ENCODE measurements around the gene TPD52L1. TPM values are rescaled to one million over a fixed set of nuclear protein-coding genes. Genes with fewer than 3 reads are reported as not detected.
"Not testable (repeated sequence)": the region's sequence is repeated elsewhere in the genome, so short reads cannot be mapped to it uniquely, and the experiment has no call there.

The TPD52L1 gene
- total RNA-seq, 1 donor from 2014 or later: 164 TPM

DNA sequence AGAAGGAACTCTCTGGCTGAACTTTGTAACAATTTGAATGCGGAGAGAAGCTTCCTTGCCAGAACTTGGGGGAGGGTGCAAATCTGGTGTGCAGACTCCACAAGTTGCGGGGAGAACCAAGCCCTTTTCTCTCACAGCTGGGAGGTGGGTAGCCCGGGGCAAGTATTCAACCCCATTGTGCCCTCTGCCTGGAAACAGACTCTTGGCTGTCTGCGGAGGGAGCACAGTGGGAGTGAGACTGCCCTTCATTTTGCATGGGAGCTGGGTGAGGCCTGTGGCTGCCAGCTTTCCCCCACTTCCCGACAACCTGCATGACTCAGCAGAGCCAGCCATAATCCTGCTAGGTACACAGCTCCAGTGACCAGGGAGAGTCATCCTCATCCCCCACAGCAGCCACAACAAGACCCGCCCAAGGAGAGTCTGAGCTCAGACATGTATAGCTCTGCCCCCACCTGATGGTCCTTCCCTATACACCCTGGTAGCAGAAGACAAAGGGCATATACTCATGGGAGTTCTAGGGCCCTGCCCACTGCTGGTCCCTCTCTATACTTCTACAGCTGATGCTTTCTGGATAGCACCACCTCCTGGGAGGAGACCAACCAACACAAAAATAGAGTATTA is 29.4 kb upstream of the TPD52L1 start:
- Histone ChIP-seq H3K36me3 (ENCODE audit: control insufficient read depth, insufficient read depth, low read length) (no peaks in the 10 kb centered on the region), H3K4me3 (ENCODE audit: low read depth, low read length) (no peak overlapping the region), H3K27me3 (ENCODE audit: control insufficient read depth, insufficient read depth, low read length) (no peaks in the 10 kb centered on the region)
- DNase-seq (ENCODE audit: low read depth): peak; percentile 96
- FAIRE-seq: peak; percentile 89
- peak; percentile 3 for TF ChIP-seq CTCF (IDR thresholded peaks at IDR 0.05; ENCODE audit: insufficient read depth, low read length, severe bottlenecking)

DNA sequence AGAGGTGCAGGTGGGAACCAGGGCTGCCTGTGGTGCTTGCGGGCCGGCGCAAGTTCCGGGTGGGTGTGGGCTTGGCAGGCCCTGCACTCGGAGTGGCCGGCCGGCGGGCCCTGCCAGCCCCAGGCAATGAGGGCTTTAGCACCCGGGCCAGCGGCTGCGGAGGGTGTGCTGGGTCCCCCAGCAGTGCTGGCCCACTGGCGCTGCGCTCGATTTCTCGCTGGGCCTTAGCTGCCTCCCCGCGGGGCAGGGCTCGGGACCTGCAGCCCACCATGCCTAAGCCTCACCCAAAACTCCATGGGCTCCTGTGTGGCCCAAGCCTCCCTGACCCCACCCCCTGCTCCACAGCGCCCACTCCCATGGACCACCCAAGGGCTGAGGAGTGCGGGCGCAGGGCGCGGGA is 27.7 kb upstream of the TPD52L1 start:
- DNase-seq (ENCODE audit: low read depth); H3K36me3 ChIP-seq (ENCODE audit: control insufficient read depth, insufficient read depth, low read length); FAIRE-seq; H3K4me3 ChIP-seq (ENCODE audit: low read depth, low read length); H3K27me3 ChIP-seq (ENCODE audit: control insufficient read depth, insufficient read depth, low read length): not testable (repeated sequence)

GRCh38 chr6:125129354-125129753 is 24.2 kb upstream of the TPD52L1 start:
- no peaks in the 10 kb centered on the region for H3K27me3 ChIP-seq (ENCODE audit: control insufficient read depth, insufficient read depth, low read length)
- no peak overlapping the region for H3K4me3 ChIP-seq (ENCODE audit: low read depth, low read length)
- FAIRE-seq (no peak), DNase-seq (ENCODE audit: low read depth) (no peak)
- no peak for TF ChIP-seq CTCF (IDR thresholded peaks at IDR 0.05; ENCODE audit: insufficient read depth, low read length, severe bottlenecking)
- no peaks in the 10 kb centered on the region for H3K36me3 ChIP-seq (ENCODE audit: control insufficient read depth, insufficient read depth, low read length)

DNA sequence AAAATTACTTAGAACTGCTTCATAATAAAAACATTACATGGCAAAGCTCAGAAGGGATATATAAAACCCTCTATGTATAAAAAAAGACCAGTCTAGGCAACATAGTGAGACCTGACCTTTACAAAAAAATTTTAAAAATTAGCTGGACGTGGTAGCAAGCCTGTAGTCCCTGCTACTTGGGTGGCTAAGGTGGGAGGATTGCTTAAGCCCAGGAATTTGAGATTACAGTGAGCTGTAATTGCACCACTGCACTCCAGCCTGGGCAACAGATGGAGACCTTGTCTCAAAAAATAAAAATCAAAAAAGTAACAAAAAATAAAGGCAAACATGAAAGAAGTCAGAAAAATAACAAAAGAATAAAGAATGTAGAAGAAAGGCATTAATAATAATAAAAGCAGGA is 21.5 kb upstream of the TPD52L1 start:
- no peak for FAIRE-seq
- Histone ChIP-seq H3K36me3 (ENCODE audit: control insufficient read depth, insufficient read depth, low read length) (no peaks in the 10 kb centered on the region), H3K4me3 (ENCODE audit: low read depth, low read length) (no peak overlapping the region), H3K27me3 (ENCODE audit: control insufficient read depth, insufficient read depth, low read length) (no peaks in the 10 kb centered on the region)
- DNase-seq (ENCODE audit: low read depth): no peak
- no peak for TF ChIP-seq CTCF (IDR thresholded peaks at IDR 0.05; ENCODE audit: insufficient read depth, low read length, severe bottlenecking)

GRCh38 chr6:125136378-125136777 is 17.2 kb upstream of the TPD52L1 start:
- DNase-seq (ENCODE audit: low read depth): no peak
- FAIRE-seq: no peak
- no peak overlapping the region for H3K4me3 ChIP-seq (ENCODE audit: low read depth, low read length)
- no peaks in the 10 kb centered on the region for H3K36me3 ChIP-seq (ENCODE audit: control insufficient read depth, insufficient read depth, low read length)
- no peak for TF ChIP-seq CTCF (IDR thresholded peaks at IDR 0.05; ENCODE audit: insufficient read depth, low read length, severe bottlenecking)
- H3K27me3 ChIP-seq (ENCODE audit: control insufficient read depth, insufficient read depth, low read length): no peaks in the 10 kb centered on the region

- no peak for DNase-seq (ENCODE audit: low read depth)
- no peaks in the 10 kb centered on the region for H3K27me3 ChIP-seq (ENCODE audit: control insufficient read depth, insufficient read depth, low read length)
These were observed 15.5 kb upstream of the TPD52L1 start for GRCh38 chr6:125138083-125138482.

More at GRCh38 chr6:125138083-125138482, 15.5 kb upstream of the TPD52L1 start:
- Histone ChIP-seq H3K4me3 (ENCODE audit: low read depth, low read length) (no peak overlapping the region), H3K36me3 (ENCODE audit: control insufficient read depth, insufficient read depth, low read length) (no peaks in the 10 kb centered on the region)
- FAIRE-seq: no peak
- no peak for TF ChIP-seq CTCF (IDR thresholded peaks at IDR 0.05; ENCODE audit: insufficient read depth, low read length, severe bottlenecking)
